Fibroblast of lung (primary cell): ENCODE results near the gene NEMP2. TPM values are rescaled to one million over a fixed set of nuclear protein-coding genes. Genes with fewer than 3 reads are reported as not detected.

Source experiments
- DNase-seq, 2 donors: peaks; one replicate each; pipeline versions ENCODE4 v3.0.0 to v3.0.0-alpha.2; 2010; ENCODE audit warnings: low read depth in 2 of 2
- H2AFZ ChIP-seq: 2 replicates; pipeline ENCODE4 v1.5.1; 2012; ENCODE audit warnings: low read length, control low read depth, inconsistent platforms
- H3K27ac ChIP-seq: 2 replicates; pipeline ENCODE4 v1.5.1; 2011; ENCODE audit warnings: low read length, control low read depth; ENCODE audit not compliant: insufficient read depth
- H3K27me3 ChIP-seq: 2 replicates; pipeline ENCODE4 v1.5.1; 2011; ENCODE audit warnings: mild to moderate bottlenecking, low read length; ENCODE audit not compliant: control insufficient read depth, insufficient read depth
- H3K36me3 ChIP-seq: 2 replicates; pipeline ENCODE4 v1.5.1; 2011; ENCODE audit warnings: low read length; ENCODE audit not compliant: control insufficient read depth, insufficient read depth
- H3K4me1 ChIP-seq: 2 replicates; pipeline ENCODE4 v1.5.1; 2011; ENCODE audit warnings: low read length; ENCODE audit not compliant: control insufficient read depth, insufficient read depth; ENCODE audit errors: extremely low read depth
- H3K4me2 ChIP-seq: 2 replicates; pipeline ENCODE4 v1.5.1; 2011; ENCODE audit warnings: low read length, control low read depth; ENCODE audit not compliant: insufficient read depth; ENCODE audit errors: extremely low read depth
- H3K4me3 ChIP-seq, 4 experiments: fragments of 200-600 bp in 1 of 4; sonication (generic) in 1 of 4; replicated peaks in 1 of 4; 2 replicates each; pipeline ENCODE4 v1.5.1; 2011 to 2016; ENCODE audit warnings: low read length in 4 of 4, low read depth in 3 of 4, mild to moderate bottlenecking in 3 of 4, control low read depth in 2 of 4, inconsistent platforms in 1 of 4, mixed read lengths in 1 of 4; ENCODE audit not compliant: insufficient read depth in 1 of 4; ENCODE audit errors: control extremely low read depth in 1 of 4
- H3K79me2 ChIP-seq: 2 replicates; pipeline ENCODE4 v1.5.1; 2012; ENCODE audit warnings: mild to moderate bottlenecking, low read length, inconsistent platforms; ENCODE audit not compliant: control insufficient read depth, insufficient read depth
- H3K9ac ChIP-seq: 2 replicates; pipeline ENCODE4 v1.5.1; 2011; ENCODE audit warnings: mild to moderate bottlenecking, low read length, control low read depth; ENCODE audit not compliant: insufficient read depth
- H3K9me3 ChIP-seq: 2 replicates; pipeline ENCODE4 v1.5.1; 2012; ENCODE audit warnings: low read depth, low read length; ENCODE audit not compliant: control insufficient read depth, insufficient read depth
- H4K20me1 ChIP-seq: 2 replicates; pipeline ENCODE4 v1.5.1; 2011; ENCODE audit warnings: low read length; ENCODE audit not compliant: control insufficient read depth, insufficient read depth; ENCODE audit errors: extremely low read depth
- EZH2 ChIP-seq: IDR thresholded peaks from 2 replicates; pipeline ENCODE4 v1.5.1; 2012; ENCODE audit warnings: low read length, control low read depth, mild to moderate bottlenecking; ENCODE audit errors: missing control alignments
- polyA plus RNA-seq, 2 donors: library from polyadenylated mRNA; depleted of rRNA in 1 of 2; stranded (reverse) in 1 of 2; unstranded in 1 of 2; fragments of >200 nt; gene quantifications; 2 replicates each; pipeline ENCODE4 v1.2.1, GENCODE V29; 2011 to 2012; ENCODE audit warnings: missing spikeins in 1 of 2
- total RNA-seq: library from RNA; depleted of rRNA; stranded (reverse); fragments of >200 nt; gene quantifications from 2 replicates; pipeline ENCODE4 v1.2.1, GENCODE V29; 2014
- TF ChIP-seq, protein P1 (sequence below), 2 donors: IDR thresholded peaks in 1 of 2; conservative IDR thresholded peaks in 1 of 2; 1 replicate in 1 of 2; 2 replicates in 1 of 2; pipeline ENCODE4 v1.5.1; 2011 to 2012; ENCODE audit warnings: low read length in 2 of 2, control low read depth in 1 of 2, inconsistent platforms in 1 of 2, low read depth in 1 of 2, mild to moderate bottlenecking in 1 of 2

The NEMP2 gene
- total and polyA plus RNA-seq, 2 donors (not counting 1 experiment from before 2014, with no cell fraction given): 5.5 to 6.3 TPM

DNA sequence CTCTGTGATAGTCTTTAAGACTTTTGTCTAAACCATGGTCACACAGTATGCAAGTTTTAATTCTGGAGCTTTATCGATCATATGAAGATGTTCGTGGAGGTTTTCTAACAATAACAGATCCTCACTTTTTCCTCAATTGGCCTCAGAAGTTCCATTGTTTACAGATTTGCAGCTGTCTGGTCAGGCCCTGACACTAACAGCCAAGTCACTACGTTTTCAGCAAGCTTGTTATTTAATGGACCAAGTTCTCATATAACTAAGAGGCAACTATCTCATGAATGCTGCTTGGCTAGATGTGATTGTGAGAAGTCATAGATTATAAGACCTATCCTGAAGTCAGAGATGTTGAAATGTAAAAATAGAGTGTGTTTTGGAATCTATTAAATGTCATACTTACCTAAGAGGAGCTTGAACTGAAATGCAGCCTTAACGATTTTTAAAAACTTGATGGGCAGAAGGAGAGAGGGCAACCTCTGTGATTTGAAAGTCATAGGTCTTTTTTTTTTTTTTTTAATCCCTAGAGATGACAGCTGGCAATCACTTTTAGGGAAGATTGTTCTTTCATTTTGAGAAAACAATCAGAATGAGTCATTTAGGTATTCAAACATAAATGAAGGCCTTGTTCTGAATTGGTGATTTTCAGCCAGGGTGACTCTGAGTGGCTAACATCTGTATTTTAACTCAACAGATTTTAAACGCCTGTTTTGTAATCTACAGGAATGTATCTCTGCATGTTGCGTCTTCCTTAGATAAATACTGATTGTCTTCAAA lies 48.4 kb upstream of the NEMP2 start:
- Histone ChIP-seq H3K9ac (no peak overlapping the region), H4K20me1 (no peaks in the 10 kb centered on the region), H3K36me3 (no peaks in the 10 kb centered on the region), H3K27me3 (no peaks in the 10 kb centered on the region), H3K4me3 (no peak overlapping the region), H3K27ac (no peak overlapping the region), H3K4me2 (no peak overlapping the region), H3K79me2 (no peaks in the 10 kb centered on the region), H3K9me3 (no peaks in the 10 kb centered on the region), H3K4me1 (peaks cover 7% of the 10 kb centered on the region), H2AFZ (peak overlapping the region; percentile 29)
- DNase-seq: peak in 1 of 2 donors; percentile 14
- no peak for TF ChIP-seq EZH2

DNA sequence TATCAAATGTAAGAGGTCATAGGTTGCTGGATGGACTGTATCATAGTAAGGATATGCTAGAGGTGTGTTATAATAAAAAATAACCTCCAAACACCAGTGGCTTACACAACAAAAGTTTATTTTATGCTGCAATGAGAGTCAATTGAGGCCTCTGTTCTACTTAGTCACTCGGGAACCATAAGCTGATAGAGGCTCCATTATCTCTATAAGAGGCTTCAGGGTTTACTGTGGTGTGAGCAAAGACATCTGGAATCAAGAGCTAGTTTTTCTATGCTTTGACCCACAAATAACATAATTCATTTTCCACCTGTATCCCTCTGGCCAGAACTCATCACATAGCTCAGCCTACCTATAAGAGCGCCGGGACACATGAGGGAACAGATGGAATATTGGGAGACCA lies 47.5 kb upstream of the NEMP2 start:
- no peak overlapping the region for H2AFZ ChIP-seq

DNA sequence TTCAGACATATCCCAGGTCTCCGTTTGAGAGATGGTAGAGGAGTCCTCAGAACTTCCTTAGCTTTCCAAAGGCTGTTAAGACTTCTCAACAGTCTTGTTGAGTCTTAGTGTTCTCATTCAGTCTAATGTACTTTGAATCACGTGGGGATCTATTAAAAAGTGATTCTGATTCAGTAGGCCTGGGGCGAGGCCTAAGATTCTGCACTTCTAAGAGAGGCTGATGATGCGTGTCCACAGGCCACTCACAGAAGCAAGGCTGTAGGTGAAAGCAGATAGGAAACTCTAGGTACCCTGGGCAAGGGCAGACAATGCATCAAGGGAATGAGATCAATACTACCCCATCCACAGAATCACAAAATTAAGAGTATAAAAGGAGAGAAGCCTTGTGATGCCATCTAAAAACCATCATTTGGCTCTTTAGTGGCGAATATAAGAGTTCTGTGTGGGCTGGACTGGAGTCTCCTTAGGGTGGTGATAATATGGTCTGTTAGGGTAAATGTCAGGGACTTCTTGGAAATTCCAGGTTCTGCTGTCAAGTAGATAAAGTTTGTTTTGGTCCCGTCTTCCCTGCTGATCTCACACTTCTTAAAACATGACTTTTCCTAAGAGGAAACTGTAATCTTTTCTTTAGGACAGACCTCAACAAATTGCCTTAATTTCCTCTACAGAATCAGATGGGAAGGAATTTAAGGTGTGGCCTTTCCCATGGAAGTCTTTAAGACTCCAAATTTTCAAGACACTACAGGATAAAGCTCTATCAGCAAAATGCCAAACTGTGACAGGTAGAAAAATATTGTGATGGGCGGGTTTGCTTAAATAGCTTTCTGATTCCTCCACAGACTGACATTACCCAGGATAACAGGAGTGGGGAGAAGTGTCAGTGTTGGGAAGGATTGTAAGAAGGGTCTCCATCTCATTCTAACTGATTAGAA lies 45.7 kb upstream of the NEMP2 start:
- H4K20me1 ChIP-seq: no peaks in the 10 kb centered on the region
- H3K9ac ChIP-seq: no peak overlapping the region
- H3K27ac ChIP-seq: no peak overlapping the region
- H3K36me3 ChIP-seq: no peaks in the 10 kb centered on the region
- H3K79me2 ChIP-seq: no peaks in the 10 kb centered on the region
- H3K4me1 ChIP-seq: peaks cover 7% of the 10 kb centered on the region
- H3K4me2 ChIP-seq: no peak overlapping the region
- no peak overlapping the region for H3K4me3 ChIP-seq
- H3K9me3 ChIP-seq: no peaks in the 10 kb centered on the region
- TF ChIP-seq EZH2: no peak
- TF ChIP-seq, protein P1, sequence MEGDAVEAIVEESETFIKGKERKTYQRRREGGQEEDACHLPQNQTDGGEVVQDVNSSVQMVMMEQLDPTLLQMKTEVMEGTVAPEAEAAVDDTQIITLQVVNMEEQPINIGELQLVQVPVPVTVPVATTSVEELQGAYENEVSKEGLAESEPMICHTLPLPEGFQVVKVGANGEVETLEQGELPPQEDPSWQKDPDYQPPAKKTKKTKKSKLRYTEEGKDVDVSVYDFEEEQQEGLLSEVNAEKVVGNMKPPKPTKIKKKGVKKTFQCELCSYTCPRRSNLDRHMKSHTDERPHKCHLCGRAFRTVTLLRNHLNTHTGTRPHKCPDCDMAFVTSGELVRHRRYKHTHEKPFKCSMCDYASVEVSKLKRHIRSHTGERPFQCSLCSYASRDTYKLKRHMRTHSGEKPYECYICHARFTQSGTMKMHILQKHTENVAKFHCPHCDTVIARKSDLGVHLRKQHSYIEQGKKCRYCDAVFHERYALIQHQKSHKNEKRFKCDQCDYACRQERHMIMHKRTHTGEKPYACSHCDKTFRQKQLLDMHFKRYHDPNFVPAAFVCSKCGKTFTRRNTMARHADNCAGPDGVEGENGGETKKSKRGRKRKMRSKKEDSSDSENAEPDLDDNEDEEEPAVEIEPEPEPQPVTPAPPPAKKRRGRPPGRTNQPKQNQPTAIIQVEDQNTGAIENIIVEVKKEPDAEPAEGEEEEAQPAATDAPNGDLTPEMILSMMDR (conservative IDR thresholded peaks at IDR 0.05 in 1 of 2, IDR thresholded peaks at IDR 0.05 in 1 of 2; ENCODE audit: low read depth in 1 of 2, low read length in 2 of 2): no peak
- DNase-seq: no peak
- no peaks in the 10 kb centered on the region for H3K27me3 ChIP-seq
- H2AFZ ChIP-seq: no peak overlapping the region

More for the DNA sequence above, 47.5 kb upstream of the NEMP2 start:
- H4K20me1 ChIP-seq: no peaks in the 10 kb centered on the region
- H3K9me3 ChIP-seq: no peaks in the 10 kb centered on the region
- TF ChIP-seq, protein P1 (conservative IDR thresholded peaks at IDR 0.05 in 1 of 2, IDR thresholded peaks at IDR 0.05 in 1 of 2; ENCODE audit: low read depth in 1 of 2, low read length in 2 of 2): no peak
- no peak for TF ChIP-seq EZH2
- H3K4me2 ChIP-seq: no peak overlapping the region
- no peaks in the 10 kb centered on the region for H3K27me3 ChIP-seq
- H3K27ac ChIP-seq: no peak overlapping the region
- H3K79me2 ChIP-seq: no peaks in the 10 kb centered on the region
- peaks cover 7% of the 10 kb centered on the region for H3K4me1 ChIP-seq
- H3K4me3 ChIP-seq: no peak overlapping the region
- no peak overlapping the region for H3K9ac ChIP-seq
- no peaks in the 10 kb centered on the region for H3K36me3 ChIP-seq
- no peak for DNase-seq
